BE2C (cell line): Measurements from ENCODE around the gene GHRH.

Source experiments
- DNase-seq: peaks from one replicate; pipeline ENCODE4 v3.0.0-alpha.2; 2020
- H3K27me3 ChIP-seq: fragments of 250-450 bp; sonication (Bioruptor Pico); 2 replicates; pipeline ENCODE4 v1.5.1; 2020; ENCODE audit warnings: mild to moderate bottlenecking
- H3K36me3 ChIP-seq: fragments of 250-450 bp; sonication (Bioruptor Pico); 2 replicates; pipeline ENCODE4 v1.5.1; 2020; ENCODE audit warnings: mild to moderate bottlenecking
- H3K4me1 ChIP-seq: fragments of 250-450 bp; sonication (Bioruptor Pico); 2 replicates; pipeline ENCODE4 v1.5.1; 2020
- H3K4me3 ChIP-seq: 2 replicates; pipeline ENCODE4 v1.5.1; 2011; ENCODE audit warnings: low read depth, low read length
- H3K9me3 ChIP-seq: fragments of 250-450 bp; sonication (Bioruptor Pico); 2 replicates; pipeline ENCODE4 v1.5.1; 2020
- CTCF ChIP-seq: IDR thresholded peaks from 2 replicates; pipeline ENCODE4 v1.5.1; 2012; ENCODE audit warnings: mild to moderate bottlenecking, low read depth, low read length

Gene GHRH

DNA sequence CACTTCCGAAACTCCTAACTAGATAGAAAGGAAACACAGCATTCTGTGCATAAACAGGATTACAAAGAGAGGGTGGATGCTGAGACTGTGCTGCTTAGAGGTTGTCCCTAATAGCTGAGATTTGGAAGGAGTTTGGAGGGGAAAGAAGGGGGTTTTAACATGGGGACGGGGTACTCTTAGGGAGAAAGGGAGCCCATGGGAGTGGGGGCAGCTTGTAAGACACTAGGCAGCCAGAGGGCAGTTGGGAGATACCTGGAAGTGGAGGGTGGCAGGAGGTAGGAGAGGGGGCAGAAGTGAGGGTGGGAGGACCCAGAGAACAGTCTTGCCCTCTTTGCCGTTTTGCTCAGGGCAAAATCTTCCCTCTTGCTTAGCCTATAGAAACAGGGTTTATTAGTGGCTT lies 44.2 kb upstream of the GHRH start:
- Histone ChIP-seq H3K9me3 (no peaks in the 10 kb centered on the region), H3K4me1 (no peaks in the 10 kb centered on the region; the same call in 1 of the 2 replicates), H3K4me3 (no peak overlapping the region), H3K36me3 (peaks cover 45% of the 10 kb centered on the region), H3K27me3 (no peaks in the 10 kb centered on the region)
- no peak for DNase-seq
- TF ChIP-seq CTCF = no peak

- peaks cover 44% of the 10 kb centered on the region for H3K36me3 ChIP-seq
- no peaks in the 10 kb centered on the region for H3K9me3 ChIP-seq
- no peak overlapping the region for H3K4me3 ChIP-seq
- no peaks in the 10 kb centered on the region; the same call in 1 of the 2 replicates for H3K4me1 ChIP-seq
- no peak for DNase-seq
- no peaks in the 10 kb centered on the region for H3K27me3 ChIP-seq
- no peak for TF ChIP-seq CTCF
Measured at GRCh38 chr20:37305079-37305478, 43.5 kb upstream of the GHRH start.

GRCh38 chr20:37303637-37304036 lies 42.0 kb upstream of the GHRH start:
- Histone ChIP-seq H3K4me3 (no peak overlapping the region), H3K27me3 (no peaks in the 10 kb centered on the region), H3K9me3 (no peaks in the 10 kb centered on the region), H3K36me3 (peaks cover 45% of the 10 kb centered on the region), H3K4me1 (no peaks in the 10 kb centered on the region; the same call in 1 of the 2 replicates)
- no peak for TF ChIP-seq CTCF
- DNase-seq = no peak

GRCh38 chr20:37302981-37303380 lies 41.4 kb upstream of the GHRH start:
- H3K4me3 ChIP-seq = no peak overlapping the region
- peaks cover 45% of the 10 kb centered on the region for H3K36me3 ChIP-seq
- H3K4me1 ChIP-seq = no peaks in the 10 kb centered on the region; the same call in 1 of the 2 replicates
- TF ChIP-seq CTCF = no peak
- no peaks in the 10 kb centered on the region for H3K27me3 ChIP-seq
- no peak for DNase-seq
- no peaks in the 10 kb centered on the region for H3K9me3 ChIP-seq

DNA sequence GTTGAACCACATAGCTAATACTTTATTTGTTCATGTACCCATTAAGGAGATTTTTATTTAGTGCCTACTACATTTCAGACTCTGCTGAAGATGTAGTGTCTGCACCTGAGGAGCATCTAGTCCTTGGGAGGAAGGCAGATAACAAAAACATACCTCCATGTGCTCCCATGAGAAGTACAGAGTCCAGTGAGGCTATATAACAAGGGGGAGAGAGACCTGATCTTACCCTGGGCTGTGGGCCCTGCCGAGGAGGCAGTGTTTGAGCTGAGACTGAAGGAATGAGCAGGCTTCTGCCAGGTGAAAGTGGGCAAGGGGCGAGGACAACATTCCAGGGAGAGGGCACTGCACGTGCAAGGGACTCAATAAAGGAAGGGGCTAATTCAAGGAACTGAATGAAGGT lies 39.9 kb upstream of the GHRH start:
- H3K36me3 ChIP-seq = peaks cover 44% of the 10 kb centered on the region
- no peak overlapping the region for H3K4me3 ChIP-seq
- no peaks in the 10 kb centered on the region for H3K27me3 ChIP-seq
- no peak for DNase-seq
- H3K4me1 ChIP-seq = no peaks in the 10 kb centered on the region; the same call in 1 of the 2 replicates
- TF ChIP-seq CTCF = no peak
- no peaks in the 10 kb centered on the region for H3K9me3 ChIP-seq

DNA sequence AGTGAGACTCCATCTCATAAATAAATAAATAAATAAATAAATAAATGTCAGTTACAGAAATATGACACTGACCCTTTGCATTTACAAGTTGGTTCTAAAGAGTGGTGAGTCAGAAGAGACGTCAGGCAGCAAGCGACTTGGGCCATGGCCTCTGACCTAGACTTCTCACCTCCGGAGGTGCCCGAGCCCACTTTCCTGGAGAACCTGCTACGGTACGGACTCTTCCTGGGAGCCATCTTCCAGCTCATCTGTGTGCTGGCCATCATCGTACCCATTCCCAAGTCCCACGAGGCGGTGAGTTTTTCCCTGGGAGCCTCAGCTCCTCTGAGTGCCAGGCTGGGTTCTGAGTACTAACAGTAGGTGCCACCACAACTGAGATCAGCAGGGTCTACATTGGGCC lies 39.5 kb upstream of the GHRH start:
- TF ChIP-seq CTCF = no peak
- Histone ChIP-seq H3K27me3 (no peaks in the 10 kb centered on the region), H3K9me3 (no peaks in the 10 kb centered on the region), H3K4me1 (no peaks in the 10 kb centered on the region; the same call in 1 of the 2 replicates), H3K4me3 (no peak overlapping the region), H3K36me3 (peaks cover 40% of the 10 kb centered on the region)
- no peak for DNase-seq
